ENCODE data around the gene ARHGAP8. TPM values are rescaled to one million over a fixed set of nuclear protein-coding genes. Genes with fewer than 3 reads are reported as not detected.

Gene ARHGAP8
- total and polyA plus RNA-seq, 2 donors (not counting 3 experiments of a cell fraction or from before 2014, with no cell fraction given) = not detected

DNA sequence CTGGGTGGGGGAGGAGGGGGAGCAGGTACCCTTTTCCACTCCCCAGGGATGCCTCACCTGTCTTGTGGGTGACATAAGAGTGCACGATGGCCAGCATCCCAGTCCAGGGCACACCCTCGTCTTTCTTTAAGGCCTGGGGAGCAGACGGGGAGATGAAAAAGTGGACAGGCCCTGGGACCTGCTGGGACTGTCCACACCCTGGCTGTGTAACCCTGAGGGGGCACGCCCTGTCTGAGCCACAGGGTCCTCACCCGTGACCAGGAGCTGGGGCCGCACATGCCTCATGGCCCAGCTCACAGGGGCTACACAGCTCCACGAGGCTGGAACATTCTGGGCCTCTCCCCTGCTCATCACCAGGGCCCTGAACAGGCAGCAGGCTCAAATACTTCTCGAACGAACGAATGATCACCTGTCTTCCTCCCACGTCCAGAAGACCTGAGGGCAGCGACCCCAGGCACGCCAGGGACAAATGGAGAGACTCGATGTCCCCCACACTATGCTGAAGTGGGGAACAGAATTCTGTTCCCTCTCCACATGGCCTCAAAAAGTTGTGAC lies 133.5 kb downstream of the ARHGAP8 start:
- dilution Hi-C loops (cut with MboI; ENCODE audit: extremely low pct_ligation_motif_present, low sequenced_read_pairs) (no loop called here), intact Hi-C loops (cut with micrococcal nuclease) (no loop called here)
- no TSS peak for BruUV-seq (replicated peaks)
- H2AFZ ChIP-seq (ENCODE audit: low read depth, low read length) = no peak overlapping the region
- no peaks in the 10 kb centered on the region for H3K4me1 ChIP-seq (ENCODE audit: control insufficient read depth, extremely low read depth, insufficient read depth, low read length)
- ChIA-PET CTCF (no interaction called here), POLR2A (no interaction called here)
- H4K20me1 ChIP-seq (replicated peaks; ENCODE audit: control insufficient read depth, extremely low read depth, insufficient read depth, low read length) = no peaks in the 10 kb centered on the region
- H3K9me3 ChIP-seq (replicated peaks; ENCODE audit: control insufficient read depth, insufficient read depth, low read length) = peaks cover 3% of the 10 kb centered on the region
- H3K36me3 ChIP-seq (ENCODE audit: control insufficient read depth in 2 of 2, extremely low read depth in 1 of 2, insufficient read depth in 2 of 2, low read length in 2 of 2) = no peaks in the 10 kb centered on the region
- no peak overlapping the region for H3K27ac ChIP-seq (ENCODE audit: insufficient read depth, low read depth, low read length)
- DNase-seq (ENCODE audit: low read depth, low spot score) = no peak
- H3K4me2 ChIP-seq (ENCODE audit: insufficient read depth, low read length) = no peak overlapping the region
- no peaks in the 10 kb centered on the region for H3K79me2 ChIP-seq (ENCODE audit: control insufficient read depth, insufficient read depth, low read length)
- no peaks in the 10 kb centered on the region for H3K27me3 ChIP-seq (ENCODE audit: control insufficient read depth in 2 of 2, insufficient read depth in 2 of 2, low read length in 2 of 2)
- FAIRE-seq = no peak
- H3K4me3 ChIP-seq (replicated peaks in 1 of 3; ENCODE audit: insufficient read depth in 1 of 3, low read depth in 1 of 3, low read length in 3 of 3) = no peak overlapping the region
- no peak overlapping the region for H3K9ac ChIP-seq (replicated peaks; ENCODE audit: extremely low read depth, insufficient read depth, low read length)
- TF ChIP-seq MYC (IDR thresholded peaks at IDR 0.05; ENCODE audit: low read depth, low read length) (no peak), GATA2 (IDR thresholded peaks at IDR 0.05; ENCODE audit: insufficient read depth, insufficient read length, low read depth, low read length) (no peak), FOS (IDR thresholded peaks at IDR 0.05; ENCODE audit: borderline replicate concordance, insufficient read depth, low read length) (no peak), JUN (IDR thresholded peaks at IDR 0.05; ENCODE audit: borderline replicate concordance, insufficient read depth, insufficient read length, low read depth) (no peak), EZH2 (IDR thresholded peaks at IDR 0.05; ENCODE audit: borderline replicate concordance, low read depth, low read length, severe bottlenecking) (no peak), POLR2AphosphoS5 (IDR thresholded peaks at IDR 0.05; ENCODE audit: insufficient read depth, low read depth, low read length) (no peak), POLR2A (IDR thresholded peaks at IDR 0.05; ENCODE audit: low read depth, low read length) (no peak)
- TF ChIP-seq, protein P1, sequence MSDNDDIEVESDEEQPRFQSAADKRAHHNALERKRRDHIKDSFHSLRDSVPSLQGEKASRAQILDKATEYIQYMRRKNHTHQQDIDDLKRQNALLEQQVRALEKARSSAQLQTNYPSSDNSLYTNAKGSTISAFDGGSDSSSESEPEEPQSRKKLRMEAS (IDR thresholded peaks at IDR 0.05; ENCODE audit: insufficient read depth, insufficient read length) = no peak
- TF ChIP-seq, protein P2, sequence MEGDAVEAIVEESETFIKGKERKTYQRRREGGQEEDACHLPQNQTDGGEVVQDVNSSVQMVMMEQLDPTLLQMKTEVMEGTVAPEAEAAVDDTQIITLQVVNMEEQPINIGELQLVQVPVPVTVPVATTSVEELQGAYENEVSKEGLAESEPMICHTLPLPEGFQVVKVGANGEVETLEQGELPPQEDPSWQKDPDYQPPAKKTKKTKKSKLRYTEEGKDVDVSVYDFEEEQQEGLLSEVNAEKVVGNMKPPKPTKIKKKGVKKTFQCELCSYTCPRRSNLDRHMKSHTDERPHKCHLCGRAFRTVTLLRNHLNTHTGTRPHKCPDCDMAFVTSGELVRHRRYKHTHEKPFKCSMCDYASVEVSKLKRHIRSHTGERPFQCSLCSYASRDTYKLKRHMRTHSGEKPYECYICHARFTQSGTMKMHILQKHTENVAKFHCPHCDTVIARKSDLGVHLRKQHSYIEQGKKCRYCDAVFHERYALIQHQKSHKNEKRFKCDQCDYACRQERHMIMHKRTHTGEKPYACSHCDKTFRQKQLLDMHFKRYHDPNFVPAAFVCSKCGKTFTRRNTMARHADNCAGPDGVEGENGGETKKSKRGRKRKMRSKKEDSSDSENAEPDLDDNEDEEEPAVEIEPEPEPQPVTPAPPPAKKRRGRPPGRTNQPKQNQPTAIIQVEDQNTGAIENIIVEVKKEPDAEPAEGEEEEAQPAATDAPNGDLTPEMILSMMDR (IDR thresholded peaks at IDR 0.05; ENCODE audit: extremely low read depth in 1 of 2, insufficient read depth in 1 of 2, low read depth in 1 of 2, low read length in 2 of 2) = no peak
- H3K9me1 ChIP-seq (replicated peaks; ENCODE audit: control insufficient read depth, extremely low read depth, insufficient read depth, low read length) = no peaks in the 10 kb centered on the region
